Mesenteric fat pad (tissue), 1 donor: Measurements from ENCODE around the gene TRIM68. TPM values are rescaled to one million over a fixed set of nuclear protein-coding genes. Genes with fewer than 3 reads are reported as not detected.

ENCODE experiments used
- DNase-seq: peaks from one replicate; pipeline ENCODE4 v3.0.0-alpha.2; 2020; ENCODE audit warnings: low spot score
- total RNA-seq: library from RNA; stranded (reverse); fragmentation: NEBNext Ultra II Directional; extraction: Animal tissue kit (Norgen Biotek cat#: 25700); gene quantifications from one replicate; pipeline ENCODE4 v1.2.1, GENCODE V29; 2021
- donor health status: DM: yes; HTN: yes; CAD: no.

The TRIM68 gene
- total RNA-seq, 1 donor from 2014 or later, result 4.2 TPM

DNA sequence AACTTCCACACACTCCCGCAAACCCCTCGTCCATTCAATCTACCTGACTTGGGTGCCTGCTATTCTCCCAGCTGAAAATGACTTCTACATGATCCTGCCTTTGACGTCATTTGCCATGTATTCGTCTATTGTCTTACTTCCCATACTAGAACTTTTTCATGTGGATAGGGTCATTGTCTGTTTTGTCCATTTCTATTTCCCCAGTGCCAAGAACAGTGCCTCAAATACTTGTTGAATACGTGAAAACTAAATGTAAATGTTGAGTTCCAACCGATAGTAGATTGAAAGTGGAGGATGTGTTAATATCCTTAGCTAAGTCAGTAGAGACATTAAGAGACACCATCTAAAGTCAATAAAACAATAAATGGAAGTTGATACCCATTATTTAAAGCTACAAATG lies 935 bp downstream of the TRIM68 start:
- no peak for DNase-seq

DNA sequence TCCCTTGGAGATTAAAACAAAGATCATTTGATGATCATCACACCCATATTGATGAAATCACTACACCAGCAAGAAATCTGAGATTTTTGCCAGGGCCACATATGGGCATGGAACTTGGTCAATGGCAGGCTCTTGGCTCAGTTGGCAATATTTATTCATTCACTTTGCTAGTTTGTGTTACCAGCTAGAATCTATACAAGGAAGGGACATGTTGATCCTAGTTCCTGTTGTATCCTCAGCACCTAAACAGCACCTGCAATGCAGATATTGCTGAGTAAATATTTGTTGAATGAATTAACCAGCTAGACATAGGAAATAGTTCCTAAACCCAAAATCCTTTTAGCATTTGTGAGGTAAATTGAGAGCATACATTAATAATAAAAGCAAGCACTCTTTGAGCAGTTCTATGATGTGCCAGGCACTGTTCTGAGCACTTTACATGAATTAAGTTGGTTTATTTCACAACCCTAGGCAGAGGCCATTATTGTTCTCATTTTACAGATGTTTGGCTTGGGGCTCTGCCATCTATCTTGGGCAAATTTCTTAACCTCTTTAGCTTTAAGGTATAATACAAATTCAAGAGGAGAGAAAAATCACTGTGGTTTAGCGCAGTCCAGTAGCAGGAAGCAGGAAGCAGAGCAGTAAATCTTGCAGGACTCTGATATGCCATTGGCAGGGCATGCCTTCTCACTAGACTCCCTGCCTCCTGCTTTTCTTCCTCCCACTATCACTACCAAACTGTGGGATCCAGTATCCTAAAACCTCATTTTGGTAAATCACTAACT lies 1.6 kb downstream of the TRIM68 start:
- no peak for DNase-seq

DNA sequence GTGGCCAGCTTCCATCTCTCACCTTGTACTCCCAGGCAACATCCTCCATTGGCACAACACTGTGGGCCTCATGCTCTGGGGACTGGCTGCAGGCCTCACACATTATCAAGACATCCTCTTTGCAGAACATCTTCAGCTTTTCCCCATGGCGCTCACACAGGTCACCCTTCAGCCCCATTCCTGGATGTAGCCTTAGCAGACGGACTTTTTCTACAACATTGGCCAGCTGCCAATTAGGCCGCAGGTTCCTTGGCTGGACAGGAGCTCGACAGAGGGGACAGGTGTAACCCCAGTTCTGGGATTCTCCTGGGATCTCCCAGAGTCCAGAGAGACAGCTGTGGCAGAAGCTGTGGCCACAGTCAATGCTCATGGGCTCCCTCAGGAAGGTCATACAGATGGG lies 3.0 kb downstream of the TRIM68 start:
- no peak for DNase-seq

DNA sequence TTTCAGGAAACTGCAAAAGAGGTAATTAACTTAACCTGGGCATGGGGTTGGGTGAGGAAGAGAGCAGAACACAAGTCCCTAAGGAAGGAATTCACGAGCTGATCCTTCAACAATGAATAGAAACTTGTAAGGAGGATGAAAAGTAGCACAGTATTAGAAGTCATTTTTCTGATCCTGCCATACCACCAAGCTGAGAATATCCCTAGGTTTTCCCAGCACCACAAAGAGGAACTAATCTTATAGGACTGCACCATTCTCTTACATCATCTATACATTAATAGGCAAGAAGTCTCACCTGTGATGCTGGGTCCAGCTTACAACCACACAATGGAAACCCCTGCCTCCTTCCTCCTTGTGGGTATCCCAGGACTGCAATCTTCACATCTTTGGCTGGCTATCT lies 14.3 kb downstream of the TRIM68 start, which contains the start of gene OR52I1:
Gene OR52I1, plus strand, starts transcription at position 301 of the 400 bp plus-strand sequence. Its CDS starts 0 bp downstream, at position 301.
- DNase-seq, result no peak

DNA sequence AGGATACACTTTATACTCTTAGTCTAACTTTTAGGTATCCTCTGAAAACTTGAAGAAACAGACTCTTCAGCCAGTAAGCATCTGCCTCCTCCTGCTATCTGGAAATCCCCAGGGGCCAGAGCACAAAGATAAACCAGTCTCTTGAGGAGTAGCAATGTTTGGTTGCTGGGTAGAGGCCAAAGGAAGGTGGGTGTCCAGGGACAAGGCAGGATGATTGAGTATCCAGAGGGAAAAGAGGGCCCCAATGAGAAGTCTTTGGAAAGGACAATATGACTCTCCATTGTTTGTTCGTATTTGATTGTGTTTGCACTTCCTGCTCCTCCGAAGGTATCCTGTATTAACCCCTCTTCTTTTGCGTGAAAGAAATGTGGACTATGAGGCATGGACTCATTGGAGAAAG lies 19.0 kb downstream of the TRIM68 start:
- DNase-seq, result no peak

DNA sequence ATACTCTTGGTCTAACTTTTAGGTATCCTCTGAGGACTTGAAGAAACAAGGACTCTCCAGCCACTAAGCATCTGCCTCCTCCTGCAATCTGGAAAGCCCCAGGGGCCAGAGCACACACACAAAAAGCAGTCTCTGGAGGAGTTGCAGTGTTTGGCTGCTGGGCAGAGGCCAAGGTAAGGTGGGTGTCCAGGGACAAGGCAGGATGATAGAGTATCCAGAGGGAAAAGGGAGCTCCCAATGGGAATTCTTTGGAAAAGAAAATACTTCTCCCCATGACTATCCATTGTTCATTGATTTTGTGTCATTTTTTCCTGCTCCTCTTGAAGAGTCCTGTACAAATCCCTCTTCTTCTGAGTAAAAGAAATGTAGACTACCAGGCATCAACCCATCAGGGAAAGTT lies 26.6 kb downstream of the TRIM68 start, which contains the start of gene OR52I2:
Gene OR52I2, plus strand, starts transcription at position 301 of the 400 bp plus-strand sequence.
- DNase-seq, result no peak

DNA sequence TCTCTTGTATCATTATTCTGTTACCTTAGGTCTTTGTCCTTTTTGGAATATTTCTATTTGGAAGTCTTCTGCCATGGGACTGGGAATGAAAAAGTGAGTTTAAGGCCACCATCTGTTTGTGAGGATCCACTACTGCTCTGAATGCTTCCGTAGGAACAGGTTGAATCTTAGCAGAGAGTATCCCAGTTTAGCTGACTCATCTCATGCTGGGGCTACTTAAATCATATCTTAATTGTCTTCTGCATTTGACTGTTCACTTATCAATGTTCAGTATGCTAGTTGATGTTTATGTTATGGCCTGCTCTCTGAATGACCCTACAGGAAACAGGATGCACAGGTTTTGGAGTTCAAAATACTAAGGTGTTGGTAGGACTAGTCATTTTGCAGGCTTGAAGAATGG lies 27.9 kb downstream of the TRIM68 start:
- DNase-seq, result no peak

DNA sequence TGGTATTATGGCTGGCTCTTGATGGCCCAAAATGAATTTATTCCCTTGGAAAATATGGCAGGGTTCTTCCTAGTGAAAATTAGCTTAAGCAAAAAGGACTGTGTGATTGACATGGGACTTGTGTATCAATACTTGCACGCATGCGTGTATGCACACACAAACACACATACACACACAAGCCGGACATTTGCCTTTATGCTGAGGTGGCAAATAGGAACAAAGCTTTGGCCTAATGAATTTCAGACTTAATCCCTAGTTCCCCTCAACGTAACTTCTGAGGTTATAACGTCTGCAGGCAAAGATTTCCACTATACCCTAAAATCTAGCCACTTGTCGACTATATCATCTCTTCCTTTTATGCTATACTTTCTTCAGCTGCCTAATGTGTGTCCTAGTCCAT lies 29.4 kb downstream of the TRIM68 start:
- no peak for DNase-seq

DNA sequence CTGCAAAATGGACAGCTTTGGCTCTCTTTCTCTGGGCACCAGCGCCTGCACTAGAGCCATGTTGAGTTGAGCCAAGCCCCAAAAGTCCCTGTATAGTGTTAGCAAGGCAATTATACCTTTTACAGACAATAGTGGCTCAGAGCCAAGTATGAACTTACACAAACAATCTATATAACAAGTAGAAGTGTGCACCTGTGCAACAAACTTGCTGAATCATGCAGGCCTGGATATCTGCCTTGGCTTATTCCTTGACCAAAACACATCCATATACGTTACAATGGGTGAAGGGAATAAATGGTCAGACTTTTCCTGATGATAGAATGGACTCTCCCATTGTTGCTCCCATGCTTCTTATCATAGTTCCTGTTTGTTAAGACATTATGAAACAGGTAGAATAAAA lies 30.3 kb downstream of the TRIM68 start:
- no peak for DNase-seq

DNA sequence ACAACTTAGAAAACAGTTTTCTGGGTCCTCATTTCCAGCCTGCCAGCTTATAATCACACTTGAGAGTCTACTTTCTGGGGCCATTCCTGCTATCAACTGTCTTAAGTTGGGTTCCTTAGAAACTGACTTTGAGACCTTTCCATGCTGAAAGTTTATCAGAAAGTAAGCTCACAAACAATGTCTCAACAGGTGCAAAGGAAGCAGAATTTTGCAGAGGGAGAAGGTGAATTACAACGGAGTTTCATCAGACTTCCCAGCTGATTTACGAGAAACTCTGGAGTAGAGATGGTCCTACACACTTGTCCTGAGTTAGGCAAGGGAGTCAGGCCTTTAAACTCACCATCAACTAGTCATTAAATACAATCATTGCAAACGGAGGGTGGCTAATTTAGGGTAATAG lies 31.2 kb downstream of the TRIM68 start:
- DNase-seq, result no peak

DNA sequence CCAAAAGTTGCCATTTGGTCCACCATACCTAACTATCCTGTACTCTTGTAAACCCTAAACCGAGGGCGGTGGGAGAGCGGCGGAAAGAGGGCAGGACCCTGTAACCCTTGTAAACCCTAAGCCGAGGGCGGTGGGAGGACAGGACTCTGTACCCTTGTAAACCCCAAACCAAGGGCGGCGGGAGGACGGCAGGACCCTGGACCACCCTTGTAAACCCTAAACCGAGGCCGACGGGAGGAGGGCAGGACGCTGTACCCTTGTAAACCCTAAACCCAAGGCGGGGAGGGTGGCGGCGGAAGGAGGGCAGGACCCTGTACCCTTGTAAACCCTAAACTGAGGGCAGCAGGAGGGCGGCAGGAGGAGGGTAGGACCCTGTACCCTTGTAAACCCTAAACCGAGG lies 39.0 kb downstream of the TRIM68 start:
- no peak for DNase-seq

DNA sequence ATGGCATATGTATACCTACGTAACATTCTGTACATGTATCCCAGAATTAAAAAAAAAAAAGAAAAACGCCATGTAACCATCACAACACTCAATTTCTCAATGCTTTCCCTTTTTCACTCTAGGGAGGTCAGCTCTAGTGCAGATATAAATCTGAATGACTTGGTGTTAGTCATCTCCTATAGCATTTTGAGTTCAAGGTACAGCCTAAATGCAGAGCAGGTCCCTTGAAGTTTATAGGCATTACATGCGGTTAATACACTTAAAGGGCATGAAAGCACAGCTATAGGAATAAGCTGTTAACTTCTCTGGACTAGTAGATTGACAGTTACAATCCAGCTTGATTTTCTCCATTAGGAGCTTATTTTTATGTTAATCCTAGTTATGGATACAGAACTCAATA lies 42.7 kb downstream of the TRIM68 start:
- DNase-seq, result no peak

DNA sequence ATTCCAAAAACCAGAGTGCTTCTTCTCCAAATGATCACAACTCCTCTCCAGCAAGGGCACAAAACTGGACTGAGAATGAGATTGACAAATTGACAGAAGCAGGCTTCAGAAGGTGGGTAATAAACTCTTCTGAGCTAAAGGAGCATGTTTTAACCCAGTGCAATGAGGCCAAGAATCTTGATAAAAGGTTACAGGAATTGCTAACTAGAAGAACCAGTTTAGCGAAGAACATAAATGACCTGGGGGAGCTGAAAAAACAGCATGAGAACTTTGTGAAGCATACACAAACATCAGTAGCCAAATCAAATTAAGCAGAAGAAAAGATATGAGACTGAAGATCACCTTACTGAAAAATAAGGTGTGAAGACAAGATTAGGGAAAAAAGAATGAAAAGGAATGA lies 47.6 kb downstream of the TRIM68 start:
- DNase-seq, result no peak

DNA sequence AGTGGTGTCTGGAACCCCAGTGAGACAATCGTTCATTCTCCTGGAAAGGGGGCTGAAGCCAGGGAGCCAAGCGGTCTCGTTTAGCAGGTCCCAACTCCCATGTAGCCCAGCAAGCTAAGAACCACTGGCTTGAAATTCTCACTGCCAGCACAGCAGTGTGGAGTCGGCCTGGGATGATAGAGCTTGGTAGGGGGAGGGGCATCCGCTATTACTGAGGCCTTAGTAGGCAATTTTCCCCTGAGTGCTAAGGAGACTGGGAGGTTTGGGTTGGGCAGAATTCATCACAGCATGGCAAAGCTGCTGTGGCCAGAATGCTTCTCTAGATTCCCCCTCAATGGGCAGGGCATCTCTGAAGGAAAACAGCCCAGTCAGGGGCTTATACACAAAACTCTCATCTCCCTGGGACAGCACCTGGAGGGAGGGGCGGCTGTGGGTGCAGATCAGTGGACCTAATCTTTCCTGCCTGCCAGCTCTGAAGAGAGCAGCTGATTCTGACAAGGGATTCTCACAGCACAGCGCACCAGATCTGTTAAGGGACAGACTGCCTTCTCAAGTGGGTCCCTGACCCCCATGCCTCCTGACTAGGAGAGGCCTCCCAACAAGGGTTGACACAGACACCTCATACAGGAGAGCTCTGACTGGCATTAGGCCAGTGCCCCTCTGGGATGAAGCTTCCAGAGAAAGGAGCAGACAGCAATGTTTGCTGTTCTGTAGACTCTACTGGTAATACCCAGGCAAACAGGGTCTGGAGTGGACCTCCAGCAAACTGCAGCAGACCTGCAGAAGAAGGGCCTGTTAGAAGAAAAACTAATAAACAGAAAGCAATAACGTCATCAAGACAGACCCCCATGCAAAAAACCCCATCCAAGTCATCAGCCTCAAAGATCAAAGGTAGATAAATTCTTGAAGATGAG lies 48.2 kb downstream of the TRIM68 start:
- no peak for DNase-seq

DNA sequence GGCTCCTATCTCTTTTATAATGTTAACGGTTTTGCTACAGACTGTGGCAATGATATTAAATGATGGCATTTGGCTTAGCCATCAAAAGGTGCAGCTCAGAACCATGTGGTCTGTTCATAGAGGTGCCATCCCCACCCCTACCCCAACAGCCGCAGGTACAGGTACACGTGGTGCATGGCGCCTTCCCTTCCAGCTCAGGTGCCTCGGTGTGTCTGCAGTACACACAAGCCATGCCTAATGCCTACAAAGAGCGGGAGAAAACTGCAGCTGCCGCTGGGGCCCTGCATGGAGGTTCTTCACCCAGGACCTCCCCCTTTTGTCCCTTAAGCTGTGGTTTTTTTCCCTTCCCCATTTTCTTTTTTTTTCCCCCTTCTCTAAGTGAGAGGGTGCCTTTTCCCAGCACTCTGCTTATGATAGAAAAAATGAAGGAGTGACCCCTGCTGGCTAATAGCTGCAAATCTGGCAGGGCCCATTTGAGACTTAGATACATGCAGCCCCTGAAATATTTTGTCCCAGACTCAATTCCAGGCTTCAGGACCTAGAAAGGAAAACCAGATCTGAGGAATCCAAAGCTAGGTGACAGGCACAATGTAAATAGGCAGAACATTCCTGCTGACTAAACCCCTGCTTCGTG lies 56.6 kb downstream of the TRIM68 start:
- DNase-seq, result no peak

Other genes with a start within 250 kb of the TRIM68 start
- not detected for gene OR52B4, start 239.8 kb downstream of the TRIM68 start, total RNA-seq
- gene TRIM21, start 214.5 kb downstream of the TRIM68 start, total RNA-seq, result 18.4 TPM
- not detected for gene OR52K2, start 158.9 kb downstream of the TRIM68 start, total RNA-seq
- not detected for gene OR52K1, start 125.6 kb downstream of the TRIM68 start, total RNA-seq
- gene OR52M1, start 63.0 kb downstream of the TRIM68 start, total RNA-seq, result not detected
- not detected for gene OR52I2, start 26.5 kb downstream of the TRIM68 start, total RNA-seq
- not detected for gene OR52I1, start 14.2 kb downstream of the TRIM68 start, total RNA-seq
- gene OR51D1, start 29.2 kb upstream of the TRIM68 start, total RNA-seq, result not detected
- 1.5 TPM for gene OR51E1, start 35.8 kb upstream of the TRIM68 start, total RNA-seq
- not detected for gene OR51E2, start 89.6 kb upstream of the TRIM68 start, total RNA-seq
- gene MMP26, start 96.6 kb upstream of the TRIM68 start, total RNA-seq, result not detected
- not detected for gene OR51F1, start 161.7 kb upstream of the TRIM68 start, total RNA-seq
- not detected for gene OR52R1, start 196.1 kb upstream of the TRIM68 start, total RNA-seq
- gene OR51F2, start 213.1 kb upstream of the TRIM68 start, total RNA-seq, result not detected
- gene OR51S1, start 241.0 kb upstream of the TRIM68 start, total RNA-seq, result not detected